Measurements from ENCODE around the gene CAMK2A.

DNA sequence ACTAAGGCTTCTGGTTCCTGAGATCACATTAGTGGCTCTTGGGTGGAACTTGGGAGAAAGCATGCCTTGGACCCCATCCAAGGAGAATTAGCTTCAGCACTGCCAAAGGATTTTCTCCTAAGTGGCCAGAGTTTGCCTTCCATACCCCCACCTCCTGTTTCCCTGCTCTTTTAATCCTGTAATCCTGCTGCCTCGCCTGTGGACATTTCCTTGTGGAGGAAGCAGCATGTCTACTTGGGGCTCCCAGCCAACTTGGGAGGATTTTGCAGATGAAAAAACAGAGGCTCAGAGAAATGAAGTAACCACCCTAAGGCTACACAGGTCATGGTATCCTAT is 11.6 kb upstream of the CAMK2A start:
- TF ChIP-seq POLR2AphosphoS5 (IDR thresholded peaks at IDR 0.05; ENCODE audit: low read depth, low read length): no peak
- TF ChIP-seq POLR2A (IDR thresholded peaks at IDR 0.05; ENCODE audit: low read depth, low read length): no peak
- TF ChIP-seq SPI1 (IDR thresholded peaks at IDR 0.05; ENCODE audit: low read depth, low read length): no peak
